ENCODE data around the gene PDILT. TPM values are rescaled to one million over a fixed set of nuclear protein-coding genes. Genes with fewer than 3 reads are reported as not detected.
"Not testable (repeated sequence)": the region's sequence is repeated elsewhere in the genome, so short reads cannot be mapped to it uniquely, and the experiment has no call there.

PDILT gene, protein sequence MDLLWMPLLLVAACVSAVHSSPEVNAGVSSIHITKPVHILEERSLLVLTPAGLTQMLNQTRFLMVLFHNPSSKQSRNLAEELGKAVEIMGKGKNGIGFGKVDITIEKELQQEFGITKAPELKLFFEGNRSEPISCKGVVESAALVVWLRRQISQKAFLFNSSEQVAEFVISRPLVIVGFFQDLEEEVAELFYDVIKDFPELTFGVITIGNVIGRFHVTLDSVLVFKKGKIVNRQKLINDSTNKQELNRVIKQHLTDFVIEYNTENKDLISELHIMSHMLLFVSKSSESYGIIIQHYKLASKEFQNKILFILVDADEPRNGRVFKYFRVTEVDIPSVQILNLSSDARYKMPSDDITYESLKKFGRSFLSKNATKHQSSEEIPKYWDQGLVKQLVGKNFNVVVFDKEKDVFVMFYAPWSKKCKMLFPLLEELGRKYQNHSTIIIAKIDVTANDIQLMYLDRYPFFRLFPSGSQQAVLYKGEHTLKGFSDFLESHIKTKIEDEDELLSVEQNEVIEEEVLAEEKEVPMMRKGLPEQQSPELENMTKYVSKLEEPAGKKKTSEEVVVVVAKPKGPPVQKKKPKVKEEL
- total RNA-seq (2014; rRNA removed; shearing (Covaris generic)) = not detected in 2 replicates

DNA sequence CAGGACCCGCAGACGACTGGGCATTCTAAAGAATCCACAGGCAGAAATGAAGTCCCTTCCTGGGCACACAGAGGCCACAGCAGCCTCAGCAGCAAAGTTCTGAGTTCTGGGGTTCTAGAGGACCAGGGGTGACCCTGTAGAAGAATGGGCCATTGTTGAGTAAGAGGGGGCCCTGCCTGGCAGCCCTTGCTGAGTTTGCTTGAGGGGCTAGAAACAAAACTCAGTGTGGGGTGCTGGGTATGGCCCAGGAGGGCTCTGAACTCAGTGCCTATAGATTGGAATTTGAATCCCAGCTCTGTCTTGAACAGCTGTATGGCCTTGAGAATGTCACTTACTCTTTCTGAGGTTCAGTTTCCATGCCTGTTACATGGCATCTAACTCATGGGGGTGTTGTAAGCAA lies at the start of gene PDILT:
PDILT (minus strand) TSS at position 101 of the 400 bp plus-strand sequence. CDS start 5,437 bp downstream, outside the sequence.
- Histone ChIP-seq H3K4me3 (no peak within 1 kb of the TSS), H3K27ac (no peak within 1 kb of the TSS), H3K36me3 (no peaks in the 10 kb centered on the region)

DNA sequence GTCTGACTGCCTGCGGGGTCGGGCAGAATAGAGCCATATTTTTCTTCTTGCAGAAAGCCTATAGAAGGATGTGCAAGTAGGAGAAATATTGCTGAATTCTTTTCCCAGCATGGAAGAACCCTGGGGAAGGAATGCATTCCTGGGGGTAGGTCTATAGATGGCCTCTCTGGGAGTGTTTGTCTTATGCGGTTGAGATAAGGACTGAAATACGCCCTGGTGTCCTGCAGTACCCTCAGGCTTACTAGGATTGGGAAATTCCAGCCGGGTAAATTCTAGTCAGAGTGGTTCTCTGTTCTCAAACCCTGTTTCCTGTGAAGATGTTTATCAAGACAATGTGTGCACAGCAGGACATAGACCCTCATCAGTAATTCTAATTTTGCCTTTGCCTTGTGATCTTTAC lies 49.1 kb upstream of the PDILT start:
- not testable (repeated sequence) for DNase-seq; H3K4me1 ChIP-seq; H3K27me3 ChIP-seq; H3K36me3 ChIP-seq; H3K4me3 ChIP-seq; H3K9me3 ChIP-seq (replicated peaks); H3K27ac ChIP-seq

More for the DNA sequence above, at the start of gene PDILT:
- Histone ChIP-seq H3K4me1 (no peaks in the 10 kb centered on the region), H3K27me3 (no peaks in the 10 kb centered on the region), H3K9me3 (replicated peaks) (no peaks in the 10 kb centered on the region)
- DNase-seq = no peak

DNA sequence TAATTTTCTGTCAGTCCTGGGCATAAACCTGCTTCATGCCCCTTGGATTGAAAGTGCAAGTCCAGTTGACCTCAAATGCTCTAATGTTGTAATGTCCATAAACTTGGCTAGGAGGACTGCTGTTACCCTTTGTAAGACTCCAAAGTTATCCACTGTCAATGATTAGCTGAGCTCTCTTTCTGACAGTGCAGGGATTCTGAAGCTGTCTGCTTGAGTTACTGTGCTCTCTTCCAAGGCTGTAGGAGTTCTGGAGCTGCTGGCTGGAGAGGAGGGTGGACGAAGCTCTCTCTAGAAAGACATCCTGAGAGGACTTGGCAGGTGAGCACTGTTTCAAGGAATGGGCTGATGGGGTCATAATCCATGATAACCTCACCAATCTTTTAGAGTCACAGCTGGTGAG lies 46.8 kb upstream of the PDILT start, which contains the start of gene ACSM2A:
ACSM2A (plus strand) TSS at position 158 of the 400 bp plus-strand sequence. CDS start 8,594 bp downstream, outside the sequence.
- not testable (repeated sequence) for H3K4me1 ChIP-seq; H3K27ac ChIP-seq; DNase-seq; H3K36me3 ChIP-seq; H3K27me3 ChIP-seq; H3K9me3 ChIP-seq (replicated peaks); H3K4me3 ChIP-seq

DNA sequence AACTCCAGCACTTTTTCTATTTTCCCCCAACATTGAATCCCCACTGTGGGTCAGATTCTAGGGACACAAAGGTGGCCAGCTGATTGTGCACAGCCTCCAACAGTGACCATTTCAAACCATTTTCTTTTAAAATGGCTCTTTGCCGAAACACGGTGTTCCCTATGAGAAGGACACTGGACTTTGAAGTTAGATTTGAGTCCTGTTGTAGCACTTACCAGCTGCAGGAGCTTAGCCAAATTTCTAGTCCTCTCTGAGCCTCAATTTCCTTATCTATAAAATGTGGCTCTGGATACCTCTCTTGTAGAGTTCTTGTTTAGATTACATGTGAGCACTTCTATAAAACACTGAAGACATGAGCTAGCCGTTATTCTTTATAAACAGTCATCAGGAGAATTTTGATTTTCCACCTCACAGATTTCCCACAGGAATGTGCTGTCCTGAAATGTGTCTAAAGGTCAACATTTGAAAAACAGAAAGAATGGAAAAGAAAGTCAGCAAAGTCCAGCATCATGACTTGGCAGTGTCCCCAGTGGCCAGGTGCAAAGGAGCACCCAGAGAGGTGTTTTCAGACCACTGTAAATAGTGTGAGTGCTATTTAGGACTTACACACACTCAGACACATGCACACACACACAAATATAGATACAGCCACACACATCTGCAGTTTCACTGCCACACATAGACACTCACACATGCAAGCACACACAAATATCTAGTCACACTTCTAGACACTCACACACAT lies 42.3 kb upstream of the PDILT start:
- H3K27me3 ChIP-seq; H3K36me3 ChIP-seq; H3K9me3 ChIP-seq (replicated peaks); H3K27ac ChIP-seq; H3K4me1 ChIP-seq; H3K4me3 ChIP-seq; DNase-seq: not testable (repeated sequence)

DNA sequence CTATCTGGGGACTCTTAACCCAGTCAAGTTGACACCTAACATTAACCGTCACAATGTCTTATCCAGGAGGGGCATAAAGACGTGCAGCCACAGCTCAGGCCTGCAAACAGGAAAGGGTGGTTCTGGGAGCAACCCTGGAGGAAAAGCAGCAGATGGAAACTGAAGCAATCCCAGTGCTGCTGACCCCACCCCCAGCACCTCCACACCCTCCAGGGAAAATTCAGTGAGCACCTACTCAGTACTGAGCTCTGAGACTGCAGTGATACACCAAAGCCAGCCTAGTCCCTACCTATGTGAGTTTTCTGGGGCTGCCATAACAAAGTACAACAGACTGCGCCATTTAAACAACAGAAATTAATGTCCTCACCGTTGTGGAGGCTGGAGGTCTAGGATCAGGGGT lies 37.3 kb upstream of the PDILT start:
- H3K27ac ChIP-seq; DNase-seq; H3K9me3 ChIP-seq (replicated peaks); H3K36me3 ChIP-seq; H3K4me3 ChIP-seq; H3K4me1 ChIP-seq; H3K27me3 ChIP-seq: not testable (repeated sequence)

DNA sequence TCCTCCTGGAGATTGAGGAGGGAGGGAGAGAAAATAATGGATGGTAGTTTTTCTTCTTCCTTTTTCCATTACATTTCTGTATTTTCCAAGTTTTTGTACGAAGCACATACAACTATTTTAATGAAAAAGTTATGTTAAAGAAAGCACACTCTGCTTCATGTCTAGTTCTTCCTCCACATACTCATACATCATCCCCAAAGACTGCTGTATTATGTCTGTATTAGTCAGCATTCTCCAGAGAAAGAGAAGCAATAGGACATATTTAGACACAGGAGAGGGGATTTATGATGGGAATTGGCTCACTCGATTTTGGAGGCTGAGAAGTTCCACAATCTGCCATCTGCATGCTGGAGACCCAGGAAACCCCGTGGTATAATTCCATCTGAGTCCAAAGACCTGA lies 36.7 kb upstream of the PDILT start:
- no peaks in the 10 kb centered on the region for H3K27me3 ChIP-seq
- H3K9me3 ChIP-seq (replicated peaks) = no peaks in the 10 kb centered on the region
- H3K4me3 ChIP-seq = no peak overlapping the region
- no peaks in the 10 kb centered on the region for H3K4me1 ChIP-seq
- H3K27ac ChIP-seq = no peak overlapping the region
- H3K36me3 ChIP-seq = no peaks in the 10 kb centered on the region
- no peak for DNase-seq

DNA sequence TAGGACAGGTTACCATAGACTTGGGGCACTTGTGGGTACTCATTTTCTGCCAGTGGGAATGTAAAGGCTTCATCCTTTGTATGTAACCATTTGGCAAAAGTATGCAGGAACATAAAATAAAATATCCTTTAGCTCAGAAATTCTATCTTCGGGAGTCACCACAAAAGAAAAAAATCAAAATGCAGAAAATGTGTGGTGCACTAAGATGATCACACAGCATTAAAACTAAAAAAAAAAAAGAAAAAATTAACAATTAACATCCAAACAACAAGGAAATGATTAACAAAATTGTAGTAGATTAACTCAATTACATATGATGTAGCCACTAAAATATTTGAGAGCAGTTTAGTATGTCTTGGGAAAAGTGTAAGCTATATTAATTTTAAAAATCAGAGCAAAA lies 36.2 kb upstream of the PDILT start:
- H3K27me3 ChIP-seq; H3K9me3 ChIP-seq (replicated peaks); H3K36me3 ChIP-seq; H3K4me3 ChIP-seq; H3K27ac ChIP-seq; H3K4me1 ChIP-seq; DNase-seq: not testable (repeated sequence)

DNA sequence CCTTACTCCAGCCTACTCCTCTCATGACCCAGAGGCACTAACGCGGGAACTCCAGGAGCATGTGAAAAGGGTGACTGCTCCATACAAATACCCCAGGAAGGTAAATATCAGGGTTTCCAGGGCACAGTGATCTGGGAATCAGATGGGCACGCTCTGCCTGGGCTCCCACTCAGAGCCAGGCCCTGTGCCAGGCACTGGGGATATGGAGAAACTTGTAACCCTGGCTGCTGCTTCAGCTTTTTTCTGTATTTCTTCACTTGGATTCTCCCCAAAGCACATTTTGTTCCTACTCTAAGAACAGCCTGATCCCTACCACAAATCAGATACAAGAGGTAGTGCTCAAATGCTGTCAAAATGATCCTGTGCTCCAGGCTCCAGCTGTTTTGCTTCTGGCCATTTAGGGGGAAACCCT lies 35.3 kb upstream of the PDILT start:
- not testable (repeated sequence) for DNase-seq; H3K9me3 ChIP-seq (replicated peaks); H3K27me3 ChIP-seq; H3K36me3 ChIP-seq; H3K4me3 ChIP-seq; H3K4me1 ChIP-seq; H3K27ac ChIP-seq

DNA sequence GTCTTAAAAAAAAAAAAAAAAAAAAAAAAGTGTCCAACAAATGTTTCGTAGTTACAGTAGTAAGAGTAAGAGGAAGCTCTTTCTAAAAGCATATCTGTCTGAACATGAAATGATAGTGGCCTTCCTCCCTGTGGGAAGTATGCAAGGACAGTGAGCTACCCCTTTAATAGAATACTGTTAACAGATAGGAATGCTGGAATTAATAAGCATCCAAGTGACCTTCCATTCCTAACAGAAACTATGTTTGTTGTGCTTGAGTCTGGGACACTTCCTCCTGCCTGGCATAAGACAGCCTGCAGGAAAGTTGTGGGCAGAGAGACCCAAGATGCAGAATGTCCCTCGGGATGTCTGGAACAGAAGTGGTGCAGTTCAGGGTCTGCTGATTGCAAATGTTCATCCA lies 34.4 kb upstream of the PDILT start:
- not testable (repeated sequence) for H3K36me3 ChIP-seq

DNA sequence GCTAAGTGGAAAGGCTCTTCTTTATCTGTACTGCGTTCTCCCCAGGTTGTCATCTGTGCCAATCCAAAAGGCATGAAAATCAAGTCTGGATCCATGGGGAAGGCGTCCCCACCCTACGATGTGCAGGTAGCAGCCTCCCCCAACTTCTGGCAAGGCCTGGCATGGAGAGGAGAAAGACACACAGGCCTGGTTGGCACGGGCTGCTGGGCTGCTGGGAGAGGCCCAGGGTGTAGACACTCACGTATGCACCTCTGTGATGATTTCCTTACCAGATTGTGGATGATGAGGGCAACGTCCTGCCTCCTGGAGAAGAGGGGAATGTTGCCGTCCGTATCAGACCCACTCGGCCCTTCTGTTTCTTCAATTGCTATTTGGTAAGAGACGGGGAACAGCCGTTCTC lies 26.4 kb upstream of the PDILT start:
- no peaks in the 10 kb centered on the region for H3K27me3 ChIP-seq
- H3K4me1 ChIP-seq = no peaks in the 10 kb centered on the region
- DNase-seq = no peak
- no peaks in the 10 kb centered on the region for H3K36me3 ChIP-seq
- no peak overlapping the region for H3K27ac ChIP-seq
- H3K4me3 ChIP-seq = no peak overlapping the region
- no peaks in the 10 kb centered on the region for H3K9me3 ChIP-seq (replicated peaks)

More for the DNA sequence above, 34.4 kb upstream of the PDILT start:
- not testable (repeated sequence) for DNase-seq; H3K27me3 ChIP-seq; H3K4me1 ChIP-seq; H3K9me3 ChIP-seq (replicated peaks); H3K27ac ChIP-seq; H3K4me3 ChIP-seq

DNA sequence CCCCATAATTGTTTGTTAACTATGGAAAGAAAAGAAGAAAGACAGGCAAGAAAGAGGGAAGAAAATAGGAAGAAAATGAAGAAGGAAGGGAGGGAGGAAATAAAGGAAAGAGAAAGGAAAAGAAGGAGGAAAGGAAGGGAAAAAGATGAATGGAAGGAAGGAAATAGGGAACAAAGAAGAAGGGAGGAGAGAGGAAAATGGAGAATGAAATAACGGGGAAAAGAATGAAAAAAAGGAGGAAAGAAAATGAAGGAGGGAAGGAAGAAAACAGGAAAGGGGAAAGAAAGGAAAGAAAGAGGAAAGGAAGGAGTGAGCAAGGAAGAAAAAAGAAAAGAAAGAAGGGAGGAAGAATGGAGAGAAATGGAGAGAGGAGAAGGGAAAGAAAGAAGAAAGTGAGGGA lies 25.9 kb upstream of the PDILT start:
- H3K4me1 ChIP-seq; H3K27ac ChIP-seq; H3K4me3 ChIP-seq; H3K36me3 ChIP-seq; H3K9me3 ChIP-seq (replicated peaks); H3K27me3 ChIP-seq; DNase-seq: not testable (repeated sequence)

DNA sequence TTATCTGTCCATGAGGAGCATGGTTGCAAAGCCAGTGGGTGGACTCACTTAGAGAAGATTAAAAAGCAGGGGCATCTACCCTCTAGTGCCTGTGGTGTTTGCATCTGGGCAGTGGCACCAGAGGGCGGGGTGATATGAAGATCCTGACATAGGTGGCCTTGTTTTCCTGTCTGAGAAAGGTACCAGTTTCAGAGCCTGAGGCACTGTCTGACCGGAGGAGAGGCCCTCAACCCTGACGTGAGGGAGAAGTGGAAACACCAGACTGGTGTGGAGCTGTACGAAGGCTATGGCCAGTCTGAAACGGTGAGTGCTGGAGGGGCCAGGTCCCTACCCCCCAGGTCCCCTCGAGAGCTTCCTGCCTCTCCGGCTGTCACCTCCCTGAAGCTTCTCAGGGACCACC lies 25.0 kb upstream of the PDILT start:
- not testable (repeated sequence) for H3K27ac ChIP-seq; H3K4me1 ChIP-seq; H3K4me3 ChIP-seq; DNase-seq; H3K27me3 ChIP-seq; H3K36me3 ChIP-seq; H3K9me3 ChIP-seq (replicated peaks)

DNA sequence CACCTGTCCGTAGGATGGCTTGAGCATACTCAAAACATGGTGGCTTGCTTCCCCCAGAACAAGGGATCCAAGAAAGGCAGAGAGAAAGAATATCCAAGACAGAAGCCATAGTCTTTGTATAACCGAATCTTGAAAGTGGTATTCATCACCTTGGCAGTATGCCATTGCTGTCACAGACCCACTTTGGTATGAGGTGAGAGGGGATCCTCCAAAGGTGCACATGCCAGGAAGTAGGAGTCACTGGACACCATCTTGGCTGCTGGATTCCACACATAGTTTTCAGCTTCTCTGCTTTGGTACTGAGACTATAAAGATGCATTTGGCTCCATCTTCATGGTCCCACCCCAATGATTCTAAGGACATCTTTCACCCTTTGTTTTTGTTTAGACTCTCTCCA lies 22.9 kb upstream of the PDILT start:
- not testable (repeated sequence) for H3K4me1 ChIP-seq, H3K4me3 ChIP-seq, DNase-seq

DNA sequence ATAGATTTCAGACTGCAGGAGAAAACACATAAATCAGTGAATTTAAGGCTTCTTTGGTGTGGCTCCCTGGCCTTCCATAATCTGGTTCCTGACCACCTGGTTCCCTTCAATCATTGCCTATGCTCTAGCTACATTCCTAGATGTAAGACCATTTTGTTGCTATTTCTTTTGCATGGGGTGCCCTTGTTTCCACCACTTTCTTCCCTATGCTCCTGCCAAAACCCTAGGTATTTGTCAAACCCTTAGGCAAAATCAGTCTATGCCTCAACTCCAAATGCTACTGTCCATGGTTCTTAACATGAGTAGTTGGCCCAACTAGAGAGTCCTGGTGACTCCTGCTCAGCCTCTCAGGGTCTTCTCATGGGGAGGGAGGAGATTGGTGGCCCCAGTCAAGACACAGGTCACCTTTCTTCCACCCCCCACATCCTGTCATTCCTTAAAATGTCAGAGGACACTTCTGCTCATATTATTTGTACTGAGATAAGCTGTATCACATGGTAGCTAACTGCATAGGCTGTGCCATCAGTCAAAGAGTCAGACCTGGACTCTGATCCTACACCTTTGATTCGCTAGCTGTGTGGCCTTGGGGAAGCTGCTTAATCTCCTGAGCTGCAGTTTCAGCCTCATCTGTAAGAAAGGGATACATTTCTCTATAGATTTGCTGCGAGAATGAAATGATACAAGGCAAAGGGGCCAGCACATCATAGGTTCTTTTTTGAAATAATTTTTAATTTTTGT lies 19.8 kb upstream of the PDILT start:
- Histone ChIP-seq H3K36me3 (no peaks in the 10 kb centered on the region), H3K27me3 (no peaks in the 10 kb centered on the region), H3K4me3 (no peak overlapping the region), H3K9me3 (replicated peaks) (no peaks in the 10 kb centered on the region), H3K4me1 (no peaks in the 10 kb centered on the region), H3K27ac (no peak overlapping the region)
- no peak for DNase-seq

More for the DNA sequence above, 22.9 kb upstream of the PDILT start:
- H3K27me3 ChIP-seq; H3K27ac ChIP-seq; H3K9me3 ChIP-seq (replicated peaks); H3K36me3 ChIP-seq: not testable (repeated sequence)

DNA sequence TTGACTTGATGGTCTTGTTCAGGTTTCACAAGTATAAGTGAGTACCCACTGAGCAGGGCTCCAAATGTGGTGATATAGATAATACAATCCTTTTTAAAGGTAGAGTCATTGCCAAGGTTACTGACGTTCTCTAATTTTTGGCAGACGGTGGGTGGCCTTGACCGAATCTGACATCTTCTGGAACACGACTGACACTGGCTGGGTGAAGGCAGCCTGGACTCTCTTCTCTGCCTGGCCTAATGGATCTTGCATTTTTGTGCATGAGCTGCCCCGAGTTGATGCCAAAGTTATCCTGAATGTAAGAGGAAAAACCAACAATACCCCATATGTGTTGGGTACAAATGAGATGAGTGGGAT lies 19.2 kb upstream of the PDILT start:
- not testable (repeated sequence) for H3K27ac ChIP-seq; H3K27me3 ChIP-seq; H3K4me1 ChIP-seq; H3K4me3 ChIP-seq; H3K9me3 ChIP-seq (replicated peaks); H3K36me3 ChIP-seq; DNase-seq
